Adipose tissue (tissue), 3 donors: ENCODE results near the gene C11orf98. TPM values are rescaled to one million over a fixed set of nuclear protein-coding genes. Genes with fewer than 3 reads are reported as not detected.
"Not testable (repeated sequence)": the region's sequence is repeated elsewhere in the genome, so short reads cannot be mapped to it uniquely, and the experiment has no call there.

Experiments used
- H3K27ac ChIP-seq: one replicate; pipeline ENCODE4 v1.5.1; 2013; ENCODE audit warnings: low read depth, low read length
- WGBS, 3 donors: extraction: QIAGEN DNeasy Blood & Tissue Kit; methylation state at CpG; one replicate each; pipeline ENCODE4 v1.1.7; 2013; 5-methylcytosine and 5-hydroxymethylcytosine counted together
- polyA plus RNA-seq, 3 donors: library from polyadenylated mRNA; stranded (reverse); fragments of 200-250 nt; gene quantifications; one replicate each; pipeline ENCODE4 v1.2.3, GENCODE V29; 2013
- donor health status: healthy with polysubstance abuse.
- donor health status: Bipolar disorder and iron deficiency.
- donor health status: healthy.

The C11orf98 gene
- polyA plus RNA-seq, 3 donors: 46.5 to 78.3 (median 72.4) TPM

DNA sequence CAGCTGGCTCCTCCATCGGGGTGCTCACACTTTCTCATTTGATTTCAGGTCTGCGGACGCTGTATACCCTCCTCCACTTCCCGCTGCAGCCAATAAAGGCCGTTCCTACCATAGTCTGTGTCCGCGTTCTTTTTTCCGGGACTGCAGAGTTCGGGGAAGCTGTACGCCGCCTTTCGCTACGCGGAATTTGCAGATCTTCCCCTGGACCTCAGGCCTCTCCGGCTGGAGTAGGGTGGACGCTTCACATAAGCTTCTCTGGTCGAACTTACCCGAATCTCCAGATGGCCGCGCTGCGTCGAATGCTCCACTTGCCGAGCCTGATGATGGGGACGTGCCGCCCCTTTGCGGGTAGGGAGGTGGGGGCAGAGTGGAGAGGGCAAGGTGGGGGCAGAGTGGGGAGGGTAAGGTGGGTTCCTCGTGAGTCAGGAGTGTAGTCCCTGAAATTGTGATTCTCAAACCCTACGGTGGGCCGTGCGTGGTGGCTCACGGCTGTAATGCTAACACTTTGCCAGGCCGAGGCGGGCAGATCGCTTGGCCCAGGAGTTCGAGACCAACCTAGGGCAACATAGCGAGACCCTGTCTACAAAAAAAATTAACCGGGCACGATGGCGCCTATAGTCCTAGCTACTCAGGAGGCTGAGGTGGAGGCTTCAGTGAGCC is 719 bp upstream of the C11orf98 start:
- peak overlapping the region; percentile 53 for H3K27ac ChIP-seq
- 2 to 6% (median 5%) methylated on average over 39 of the region's 39 CpGs for WGBS, 3 donors

DNA sequence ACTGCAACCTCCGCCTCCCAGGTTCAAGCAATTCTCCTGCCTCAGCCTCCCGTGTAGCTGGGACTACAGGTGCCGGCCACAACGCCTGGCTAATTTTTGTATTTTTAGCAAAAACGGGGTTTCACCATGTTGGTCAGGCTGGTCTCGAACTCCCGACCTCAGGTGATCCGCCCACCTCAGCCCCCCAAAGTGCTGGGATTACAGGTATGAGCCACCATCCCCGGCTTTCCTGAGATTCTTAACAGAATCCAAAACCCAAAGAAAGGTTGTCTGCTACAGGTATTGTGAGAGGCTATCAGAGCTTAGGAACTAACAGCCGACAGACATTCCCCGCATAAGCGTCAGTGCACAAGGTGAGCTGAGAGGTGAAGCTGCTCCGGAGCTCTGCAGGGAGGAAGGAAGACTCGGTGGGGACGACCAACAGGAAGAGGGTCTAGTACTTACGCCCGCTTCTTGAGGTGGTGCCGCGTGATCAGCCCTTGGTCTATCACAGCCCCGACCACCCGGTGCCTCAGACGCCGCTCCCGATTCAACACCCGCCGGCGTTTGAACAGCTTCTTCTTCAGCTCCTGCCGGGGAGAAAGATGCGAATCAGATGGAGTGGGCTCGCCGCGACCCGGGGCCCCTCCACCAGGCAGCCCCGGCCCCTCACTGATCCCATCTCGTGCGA is 470 bp downstream of the C11orf98 start:
- WGBS, 3 donors: 2 to 3% (median 3%) methylated on average over 36 of the region's 36 CpGs
- H3K27ac ChIP-seq: no peak overlapping the region

DNA sequence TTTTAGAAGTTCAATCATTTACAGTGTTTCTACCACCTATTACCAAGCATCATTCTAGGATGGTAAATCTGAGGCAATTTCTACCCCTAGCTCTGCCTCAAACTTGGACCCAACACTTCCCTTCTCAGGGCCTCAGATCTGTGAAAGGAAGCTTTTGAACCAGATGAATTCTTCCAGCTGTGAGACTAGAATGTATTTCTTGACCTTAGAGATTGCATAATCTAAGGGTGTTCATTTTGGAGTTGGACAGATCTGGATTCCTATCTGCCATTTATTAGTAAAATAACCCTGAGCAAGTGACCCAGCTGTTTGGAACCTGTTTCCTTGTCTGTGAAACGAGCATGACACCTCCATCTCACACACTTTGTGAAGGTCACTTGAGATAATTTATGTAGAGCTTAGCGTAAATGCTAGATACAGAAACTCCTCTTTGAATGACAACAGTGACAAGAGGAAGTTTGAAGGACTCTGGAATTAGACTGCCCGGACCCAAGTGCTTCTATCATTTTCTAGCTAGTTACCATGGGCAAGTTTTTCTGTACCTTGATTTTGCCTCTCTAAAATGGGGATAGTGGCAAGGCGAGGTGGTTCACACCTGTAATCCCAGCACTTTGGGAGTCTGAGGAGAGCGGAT is 8.1 kb downstream of the C11orf98 start:
- no peak overlapping the region for H3K27ac ChIP-seq
- 43 to 74% (median 71%) methylated on average over 5 of the region's 5 CpGs for WGBS, 3 donors

DNA sequence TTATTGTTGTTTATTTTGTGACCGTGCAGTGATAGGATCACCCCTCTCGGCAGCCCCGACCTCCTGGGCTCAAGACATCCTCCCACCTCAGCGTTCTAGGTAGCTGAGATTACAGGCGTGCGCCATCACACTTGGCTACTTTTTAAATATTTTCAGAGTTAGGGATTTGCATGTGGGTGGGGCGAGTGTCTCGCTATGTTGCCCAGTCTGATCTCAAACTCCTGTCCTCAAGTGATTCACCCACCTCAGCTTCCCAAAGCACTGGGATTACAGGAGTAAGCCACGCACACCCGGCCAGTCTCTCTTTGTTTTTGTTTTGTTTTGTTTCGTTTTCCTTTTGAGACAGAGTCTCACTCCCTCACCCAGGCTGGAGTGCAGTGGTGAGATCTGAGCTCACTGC is 10.7 kb downstream of the C11orf98 start:
- H3K27ac ChIP-seq: no peak overlapping the region
- WGBS, 3 donors: 88 to 91% (median 89%) methylated on average over 11 of the region's 11 CpGs

DNA sequence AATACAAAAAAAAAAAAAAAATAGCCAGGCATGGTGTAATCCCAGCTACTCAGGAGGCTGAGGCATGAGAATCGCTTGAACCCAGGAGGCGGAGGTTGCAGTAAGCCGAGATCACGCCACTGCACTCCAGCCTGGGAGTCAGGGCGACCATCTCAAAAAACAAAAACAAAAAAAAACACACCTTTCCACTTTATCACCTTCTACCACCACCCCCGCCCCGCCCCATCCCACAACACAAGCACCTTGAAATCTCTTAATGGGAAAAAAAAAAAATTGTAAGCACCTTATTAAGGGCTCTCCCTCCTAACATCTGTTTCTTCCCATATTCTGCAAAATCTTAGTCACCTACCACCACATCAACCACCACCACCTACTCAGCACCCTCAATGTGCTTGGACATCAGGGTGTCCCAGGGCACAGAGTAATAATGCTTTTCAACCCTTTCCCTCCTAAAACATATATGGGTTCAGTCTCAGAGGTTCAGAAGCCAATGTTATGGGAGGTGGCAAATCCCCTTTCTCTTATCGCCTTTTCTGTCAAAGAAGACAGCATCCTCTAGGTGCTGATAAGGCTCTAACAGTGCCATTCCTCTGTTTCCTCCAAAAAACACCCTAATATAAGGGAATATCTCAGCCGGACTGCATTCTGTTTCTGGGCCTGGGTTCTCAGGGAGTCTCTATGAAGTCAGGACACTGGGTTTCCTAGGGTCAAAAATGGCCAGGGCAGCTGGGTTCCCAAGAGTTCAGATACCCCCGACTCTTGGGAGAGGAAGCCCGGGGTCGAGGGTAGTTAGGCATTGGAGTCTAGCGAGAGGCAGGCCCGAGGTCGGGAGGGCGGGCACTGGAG is 12.6 kb downstream of the C11orf98 start:
- no peak overlapping the region for H3K27ac ChIP-seq

DNA sequence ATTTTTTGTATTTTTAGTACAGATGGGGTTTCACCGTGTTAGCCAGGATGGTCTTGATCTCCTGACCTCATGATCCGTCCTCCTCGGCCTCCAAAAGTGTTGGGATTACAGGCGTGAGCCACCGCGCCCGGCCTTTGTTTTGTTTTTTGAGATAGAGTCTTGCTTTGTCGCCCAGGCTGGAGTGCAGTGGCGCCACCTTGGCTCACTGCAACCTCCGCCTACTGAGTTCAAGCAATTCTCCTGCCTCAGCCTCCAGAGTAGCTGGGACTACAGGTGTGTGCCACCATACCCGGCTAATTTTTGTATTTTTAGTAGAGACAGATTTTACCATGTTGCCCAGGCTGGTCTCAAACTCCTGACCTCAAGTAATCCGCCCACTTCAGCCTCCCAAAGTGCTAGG is 14.7 kb downstream of the C11orf98 start:
- not testable (repeated sequence) for H3K27ac ChIP-seq
- 94 to 96% (median 95%) methylated on average over 12 of the region's 12 CpGs for WGBS, 3 donors

More for the DNA sequence above, 12.6 kb downstream of the C11orf98 start:
- 34 to 37% (median 36%) methylated on average over 16 of the region's 16 CpGs for WGBS, 3 donors

DNA sequence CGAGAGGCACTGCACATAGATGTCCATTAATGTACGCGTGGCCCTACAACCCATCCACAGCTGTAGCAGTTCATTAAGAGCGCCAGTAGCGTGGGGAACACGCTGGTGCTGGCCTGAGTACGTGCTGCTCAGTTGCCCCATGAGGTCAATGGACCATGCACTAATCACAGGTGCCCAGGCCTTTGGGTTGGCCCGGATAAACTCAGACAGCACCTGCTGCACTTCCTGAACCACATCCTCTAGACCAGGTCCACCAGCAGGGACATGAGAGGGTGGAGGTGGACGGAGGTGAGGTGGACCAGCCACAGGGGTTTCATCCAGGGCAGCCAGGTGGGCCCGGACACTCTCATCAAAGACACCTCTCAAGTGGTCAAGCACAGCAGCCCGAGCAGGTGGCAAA is 15.5 kb downstream of the C11orf98 start:
- 87 to 90% (median 87%) methylated on average over 11 of the region's 11 CpGs for WGBS, 3 donors
- no peak overlapping the region for H3K27ac ChIP-seq

DNA sequence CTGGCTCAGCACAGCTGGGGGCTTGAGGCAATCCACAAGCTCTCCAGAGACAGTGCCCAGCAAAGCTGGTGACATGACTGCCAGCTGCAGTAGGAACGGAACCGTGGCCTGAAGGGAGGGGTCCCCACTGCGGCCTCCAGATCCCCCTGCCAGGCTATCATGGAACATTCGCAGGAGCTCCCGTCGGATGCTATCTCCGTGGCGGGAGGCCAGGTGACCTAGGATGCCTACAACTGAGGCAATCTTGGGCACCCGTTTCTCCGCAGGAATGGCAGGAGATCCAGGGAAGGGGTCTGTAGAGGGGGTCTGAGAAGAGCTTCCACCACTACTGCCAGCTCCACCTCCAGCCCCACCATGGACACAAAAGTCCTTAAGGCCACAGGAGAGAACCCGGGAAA is 16.0 kb downstream of the C11orf98 start:
- 85 to 92% (median 91%) methylated on average over 11 of the region's 11 CpGs for WGBS, 3 donors
- H3K27ac ChIP-seq: no peak overlapping the region

DNA sequence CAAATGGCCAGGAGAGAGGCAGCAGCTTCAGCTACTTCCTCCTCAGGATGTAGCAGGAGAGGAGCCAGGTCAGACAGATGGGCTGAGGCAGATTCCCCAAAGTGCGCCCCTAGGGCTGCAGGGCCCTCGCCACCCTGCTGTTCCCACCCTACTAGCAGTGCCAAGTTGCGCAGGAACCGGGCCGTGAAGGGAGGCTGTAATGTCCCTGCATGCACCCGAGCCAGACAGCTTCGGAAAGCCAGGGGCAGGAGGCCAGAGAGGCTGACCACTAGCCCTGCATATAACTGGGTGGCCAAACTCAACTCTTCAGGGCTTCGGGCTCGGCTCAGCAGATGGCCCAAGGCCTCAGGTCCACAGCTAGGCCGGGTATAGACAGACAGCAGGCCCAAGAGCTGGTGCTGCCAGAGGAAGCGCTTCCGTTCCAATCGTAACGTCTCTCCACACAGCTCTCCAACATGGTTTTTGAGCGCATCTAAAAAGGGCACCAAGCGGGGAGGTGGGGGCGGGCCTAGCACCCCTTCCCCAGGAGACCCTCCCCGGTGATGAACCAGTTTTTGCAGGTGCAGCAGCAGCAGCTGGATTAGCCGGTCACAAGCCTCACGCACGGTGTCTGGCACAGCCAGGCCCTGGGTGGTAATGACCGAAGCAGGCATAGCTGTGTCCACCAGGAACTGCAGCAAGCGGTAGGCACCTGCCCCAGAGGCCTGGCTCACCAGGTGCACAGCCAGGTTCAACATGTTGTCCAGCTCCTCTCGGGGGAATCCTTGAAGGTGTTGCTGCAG is 16.6 kb downstream of the C11orf98 start:
- WGBS, 3 donors: 91 to 92% (median 91%) methylated on average over 24 of the region's 24 CpGs
- H3K27ac ChIP-seq: no peak overlapping the region

DNA sequence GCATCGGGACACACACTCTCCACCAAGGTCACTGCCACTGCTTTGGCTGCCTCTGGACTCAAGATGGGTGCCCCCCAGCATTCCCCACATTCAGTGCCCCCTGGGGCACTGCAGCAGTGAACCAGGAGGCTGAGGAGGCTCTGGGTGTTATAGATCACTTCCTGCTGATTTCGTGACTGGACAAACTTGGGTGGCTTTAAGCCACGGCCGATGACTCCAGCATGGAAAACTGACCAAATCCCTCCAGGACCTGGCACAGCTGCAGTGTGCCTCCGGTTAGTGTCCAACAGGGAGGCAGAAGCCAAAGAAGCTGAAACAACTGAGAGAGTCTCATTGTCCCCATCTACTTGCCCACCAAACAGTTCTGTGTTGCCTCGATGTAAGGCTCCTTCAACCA is 17.4 kb downstream of the C11orf98 start:
- WGBS, 3 donors: 63 to 88% (median 81%) methylated on average over 6 of the region's 6 CpGs
- no peak overlapping the region for H3K27ac ChIP-seq

DNA sequence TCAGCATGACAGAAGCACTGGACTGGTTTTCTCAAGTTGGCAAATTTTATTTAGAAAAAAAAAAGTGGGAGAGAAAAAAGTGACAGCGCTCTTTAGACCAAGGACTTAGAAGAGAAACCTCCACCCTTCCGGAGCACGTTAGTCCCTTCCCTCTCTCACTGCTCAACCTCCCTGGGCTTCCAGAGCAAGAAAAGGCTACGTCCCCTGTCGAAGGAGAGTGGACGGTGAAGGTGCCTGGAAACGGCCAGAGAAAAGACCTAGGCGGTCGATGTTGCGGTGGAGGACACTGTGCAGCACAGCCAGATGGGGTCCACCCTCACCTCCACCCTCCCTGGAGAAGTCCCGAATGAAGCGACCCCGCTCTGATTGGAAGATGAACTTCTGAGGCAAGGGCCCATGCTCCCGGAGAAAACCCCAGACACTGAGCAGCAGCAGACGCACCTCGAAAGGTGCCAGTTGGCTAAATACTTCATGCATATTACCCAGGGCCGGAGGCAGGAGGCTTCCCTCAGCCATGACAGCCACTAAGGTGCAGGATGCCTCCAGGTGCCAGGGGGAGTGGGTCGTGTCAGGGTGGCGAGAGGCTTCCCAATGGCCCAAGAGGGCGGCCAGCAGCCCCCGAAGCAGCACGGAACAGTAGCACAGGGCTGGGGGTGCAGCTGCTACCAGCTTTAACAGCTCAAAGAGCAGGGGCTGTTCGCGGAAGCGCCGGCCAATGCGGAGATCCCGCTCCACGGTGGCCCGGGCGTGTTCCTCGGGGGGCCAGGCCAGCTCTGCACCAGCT is 18.0 kb downstream of the C11orf98 start:
- WGBS, 3 donors: 52 to 67% (median 61%) methylated on average over 32 of the region's 32 CpGs
- no peak overlapping the region for H3K27ac ChIP-seq

DNA sequence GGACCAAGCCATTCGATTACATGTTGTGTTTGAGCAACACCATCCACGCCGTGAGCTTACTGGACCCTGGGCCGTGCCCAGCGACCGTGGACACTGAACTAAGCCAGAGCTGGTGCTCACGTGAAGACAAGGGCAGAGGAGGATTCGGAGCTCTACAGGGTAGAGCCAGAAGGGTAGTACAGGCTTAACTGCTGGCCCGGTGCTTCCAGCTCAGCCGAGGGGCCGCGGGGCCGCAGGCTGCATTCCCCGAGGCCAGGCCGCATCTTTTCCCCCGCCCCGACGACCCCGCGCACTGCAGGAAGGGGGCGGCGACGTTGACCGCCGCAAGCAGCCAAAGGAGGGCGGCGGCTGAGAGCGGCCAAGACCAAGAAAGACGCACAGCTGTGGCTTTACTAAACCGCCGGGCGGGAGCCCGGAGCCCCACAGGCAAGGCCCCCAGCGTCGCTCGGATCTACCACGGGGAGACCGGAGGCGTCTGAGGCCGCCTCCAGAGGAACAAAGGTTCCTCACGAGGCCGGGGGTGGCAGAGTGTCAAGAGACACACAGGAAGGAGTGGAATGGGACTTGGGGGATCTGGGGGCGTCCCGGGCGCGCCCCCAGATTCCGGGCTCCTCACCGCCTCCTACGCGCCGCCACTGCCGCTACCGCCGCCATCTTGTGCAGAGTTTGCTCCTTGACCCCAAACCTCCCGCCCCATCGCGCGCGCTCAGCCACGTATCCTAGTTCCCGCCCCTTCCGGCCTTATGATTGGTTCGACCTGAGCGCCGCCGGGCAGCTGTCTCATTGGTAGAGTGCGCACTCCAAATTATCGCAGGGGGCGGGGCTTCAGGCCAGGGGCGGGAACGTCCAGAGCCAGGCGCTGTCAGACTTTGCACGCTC is 18.8 kb downstream of the C11orf98 start, which contains the start of gene GANAB:
Gene GANAB, minus strand, starts transcription at position 668 of the 879 bp plus-strand sequence. Its CDS starts 14 bp downstream, at position 654.
- H3K27ac ChIP-seq: peak within 1 kb of the TSS; percentile 86
- WGBS, 3 donors: 0% methylated on average over 62 to 73 of the region's 73 CpGs

DNA sequence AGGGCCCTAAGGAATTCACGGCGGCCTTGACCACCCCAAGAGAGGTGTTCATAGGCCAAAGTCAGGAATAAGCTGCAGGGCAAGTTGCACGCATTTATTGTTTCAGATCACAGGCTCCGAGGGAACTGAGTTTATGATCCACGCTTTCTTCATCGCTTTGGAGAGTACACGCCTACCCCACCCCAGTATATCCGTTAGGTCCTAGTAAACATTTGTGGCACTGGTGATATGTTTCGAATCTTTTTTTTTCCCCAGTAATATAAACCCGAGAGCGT is 19.4 kb downstream of the C11orf98 start:
- H3K27ac ChIP-seq: no peak overlapping the region
- WGBS, 3 donors: 11 to 13% (median 13%) methylated on average over 11 of the region's 11 CpGs

DNA sequence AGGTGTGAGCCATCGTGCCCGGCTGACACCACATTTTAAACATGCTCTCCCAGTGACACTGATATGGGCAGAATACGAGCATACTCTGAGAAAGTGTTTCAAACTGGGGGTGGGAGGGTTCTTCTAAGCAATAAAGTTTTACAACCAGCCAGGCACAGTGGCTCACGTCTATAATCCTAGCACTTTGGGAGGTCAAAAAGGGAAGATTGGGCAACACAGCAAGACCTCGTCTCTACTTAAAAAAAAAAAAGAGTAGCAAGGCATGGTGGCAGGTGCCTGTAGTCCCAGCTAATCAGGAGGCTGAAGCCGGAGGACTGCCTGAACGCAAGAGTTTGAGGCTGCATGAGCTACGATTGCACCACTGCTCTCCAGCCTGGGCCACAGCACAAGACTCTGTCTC is 20.8 kb downstream of the C11orf98 start:
- 76 to 86% (median 81%) methylated on average over 8 of the region's 8 CpGs for WGBS, 3 donors
- no peak overlapping the region for H3K27ac ChIP-seq

DNA sequence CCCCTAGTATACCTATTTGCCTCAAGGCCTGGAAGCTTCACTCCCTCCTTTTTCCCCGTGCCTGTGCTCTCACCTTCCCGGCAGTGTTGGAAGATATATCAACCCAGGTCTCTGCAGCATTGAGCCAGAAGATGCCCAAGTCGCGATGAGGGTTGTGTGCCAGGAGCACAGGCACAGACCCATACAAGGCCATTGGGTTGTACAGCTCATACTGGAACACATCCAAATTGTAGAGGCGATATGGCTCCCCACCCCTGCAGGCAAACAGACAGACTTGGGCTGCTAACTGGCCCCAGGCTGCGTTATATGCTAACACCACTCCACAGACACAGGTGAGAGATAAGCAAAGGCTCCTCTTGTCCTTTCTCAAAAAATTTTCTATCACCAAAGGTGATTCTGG is 32.5 kb downstream of the C11orf98 start:
- no peak overlapping the region for H3K27ac ChIP-seq
- 62 to 92% (median 85%) methylated on average over 6 of the region's 6 CpGs for WGBS, 3 donors

DNA sequence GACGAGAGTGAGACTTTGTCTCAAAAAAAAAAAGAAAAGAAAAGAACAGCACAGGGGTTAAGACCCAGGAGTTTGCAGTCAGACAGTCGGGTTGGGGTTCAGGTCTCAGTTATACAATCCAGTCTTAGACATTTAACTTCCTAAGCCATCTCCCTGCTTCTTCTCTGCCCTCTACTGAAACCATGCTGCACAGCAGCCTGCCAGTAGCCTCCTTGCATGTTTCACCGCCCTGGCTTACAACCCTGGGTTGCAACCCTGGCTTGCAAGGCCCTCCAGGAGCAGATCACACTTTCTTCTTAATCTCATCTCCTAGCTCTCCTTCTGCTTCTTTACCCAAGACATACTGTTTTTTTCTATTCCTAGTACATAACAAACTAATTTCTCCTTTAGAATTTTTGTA is 37.3 kb downstream of the C11orf98 start:
- 80 to 88% (median 82%) methylated on average over 3 of the region's 3 CpGs for WGBS, 3 donors

More for the DNA sequence above, 37.3 kb downstream of the C11orf98 start:
- H3K27ac ChIP-seq: no peak overlapping the region
